Breast epithelium (tissue), 4 donors: ENCODE data around the gene FLNC. TPM values are rescaled to one million over a fixed set of nuclear protein-coding genes. Genes with fewer than 3 reads are reported as not detected.
A peak's percentile ranks its signal among the peaks of the same experiment; 100 is the strongest.

Source experiments
- DNase-seq, 2 donors: peaks; one replicate each; pipeline ENCODE4 v3.0.0-alpha.2; 2019; ENCODE audit warnings: low spot score in 2 of 2
- H3K27ac ChIP-seq, 2 donors: fragments of 200-600 bp; sonication (generic) in 1 of 2; one replicate each; pipeline ENCODE4 v1.5.1; 2016 to 2019; ENCODE audit warnings: mild to moderate bottlenecking in 1 of 2
- H3K27me3 ChIP-seq, 2 donors: fragments of 200-600 bp; sonication (generic) in 1 of 2; one replicate each; pipeline versions ENCODE4 v1.5.1 to v1.6.0; 2017 to 2019; ENCODE audit warnings: control low read depth in 1 of 2, mild to moderate bottlenecking in 1 of 2
- H3K36me3 ChIP-seq: fragments of 200-600 bp; one replicate; pipeline ENCODE4 v1.5.1; 2019
- H3K4me1 ChIP-seq, 2 donors: fragments of 200-600 bp; sonication (generic); one replicate each; pipeline ENCODE4 v1.5.1; 2016 to 2019; ENCODE audit warnings: control low read depth in 1 of 2
- H3K4me3 ChIP-seq, 3 donors: fragments of 200-600 bp; sonication (generic); 1 replicate in 2 of 3; 2 replicates in 1 of 3; pipeline ENCODE4 v1.5.1; 2016 to 2019; ENCODE audit warnings: mild to moderate bottlenecking in 3 of 3, moderate library complexity in 2 of 3
- H3K9me3 ChIP-seq, 2 donors: fragments of 200-600 bp; sonication (generic) in 1 of 2; one replicate each; pipeline ENCODE4 v1.5.1; 2016 to 2019; ENCODE audit warnings: control low read depth in 1 of 2
- CTCF ChIP-seq, 3 donors: fragments of 450-650 bp; IDR thresholded peaks; one replicate each; pipeline ENCODE4 v1.5.1; 2016 to 2017; ENCODE audit warnings: antibody characterized with exemption in 3 of 3, mild to moderate bottlenecking in 3 of 3, moderate library complexity in 3 of 3
- POLR2A ChIP-seq: fragments of 450-650 bp; IDR thresholded peaks from one replicate; pipeline ENCODE4 v1.6.1; 2016; ENCODE audit warnings: antibody characterized with exemption, mild to moderate bottlenecking, moderate library complexity
- POLR2AphosphoS5 ChIP-seq, 3 donors: sonication (generic); formaldehyde crosslinking; IDR thresholded peaks; one replicate each; pipeline ENCODE4 v1.6.1; 2017; ENCODE audit warnings: antibody characterized with exemption in 3 of 3
- intact Hi-C: fragments of 100-400 bp; cut with DNase I; formaldehyde crosslinking; loops from one replicate; pipeline ENCODE4 v1.15.1; 2023; ENCODE audit warnings: low total_unique reads
- total RNA-seq, 3 donors: library from RNA; depleted of rRNA; stranded (reverse); fragments of >200 nt; gene quantifications; one replicate each; pipeline ENCODE4 v1.1.0, GENCODE V29; 2016

FLNC gene
- total RNA-seq = 1 to 10 TPM; 5.1 to 7.5 (median 6.0) TPM

GRCh38 chr7:128830231-128831177, at the start of gene FLNC:
Gene FLNC, plus strand, starts transcription at chr7:128830406. Its CDS starts 232 bp downstream, at chr7:128830638.
- Histone ChIP-seq H3K27ac (peak within 1 kb of the TSS; percentile 33 to 90), H3K4me1 (peaks cover 0 to 7% of the 10 kb centered on the region in 2 donors), H3K36me3 (no peaks in the 10 kb centered on the region), H3K9me3 (no peaks in the 10 kb centered on the region), H3K4me3 (peak within 1 kb of the TSS; percentile 51 to 85 (median 53)), H3K27me3 (peaks cover 0 to 9% of the 10 kb centered on the region in 2 donors)
- DNase-seq = peak in 1 of 2 donors; percentile 41
- intact Hi-C loops = no loop called here
- TF ChIP-seq CTCF (IDR thresholded peaks at IDR 0.05) (no peak), POLR2AphosphoS5 (IDR thresholded peaks at IDR 0.05) (peak in 2 of 3 donors; percentile 23 to 40), POLR2A (no peak)

GRCh38 chr7:128781126-128781525, 49.1 kb upstream of the FLNC start:
- Histone ChIP-seq H3K4me1 (no peaks in the 10 kb centered on the region), H3K36me3 (no peaks in the 10 kb centered on the region), H3K9me3 (peaks cover 0 to 9% of the 10 kb centered on the region in 2 donors), H3K4me3 (no peak overlapping the region), H3K27me3 (no peaks in the 10 kb centered on the region), H3K27ac (peak overlapping the region in 1 of 2 donors; percentile 32)
- intact Hi-C loops = no loop called here
- TF ChIP-seq POLR2A = no peak
- no peak for TF ChIP-seq CTCF (IDR thresholded peaks at IDR 0.05)
- no peak for TF ChIP-seq POLR2AphosphoS5 (IDR thresholded peaks at IDR 0.05)
- DNase-seq = no peak

- Histone ChIP-seq H3K4me3 (no peak overlapping the region), H3K9me3 (peaks cover 0 to 9% of the 10 kb centered on the region in 2 donors), H3K27ac (no peak overlapping the region), H3K4me1 (no peaks in the 10 kb centered on the region), H3K36me3 (no peaks in the 10 kb centered on the region), H3K27me3 (no peaks in the 10 kb centered on the region)
- intact Hi-C loops = no loop called here
- no peak for TF ChIP-seq POLR2A
- no peak for TF ChIP-seq POLR2AphosphoS5 (IDR thresholded peaks at IDR 0.05)
- no peak for TF ChIP-seq CTCF (IDR thresholded peaks at IDR 0.05)
- no peak for DNase-seq
Observed at GRCh38 chr7:128781851-128782250, 48.4 kb upstream of the FLNC start.

GRCh38 chr7:128783143-128783861, 46.9 kb upstream of the FLNC start:
- Histone ChIP-seq H3K27me3 (no peaks in the 10 kb centered on the region), H3K36me3 (no peaks in the 10 kb centered on the region), H3K4me1 (no peaks in the 10 kb centered on the region), H3K4me3 (no peak overlapping the region), H3K9me3 (no peaks in the 10 kb centered on the region), H3K27ac (no peak overlapping the region)
- intact Hi-C loops = no loop called here
- no peak for DNase-seq
- no peak for TF ChIP-seq POLR2A
- TF ChIP-seq CTCF (IDR thresholded peaks at IDR 0.05) = no peak
- TF ChIP-seq POLR2AphosphoS5 (IDR thresholded peaks at IDR 0.05) = no peak

- TF ChIP-seq POLR2AphosphoS5 (IDR thresholded peaks at IDR 0.05) (no peak), POLR2A (no peak), CTCF (IDR thresholded peaks at IDR 0.05) (no peak)
- Histone ChIP-seq H3K9me3 (no peaks in the 10 kb centered on the region), H3K36me3 (no peaks in the 10 kb centered on the region), H3K27me3 (no peaks in the 10 kb centered on the region), H3K27ac (no peak overlapping the region), H3K4me3 (no peak overlapping the region), H3K4me1 (no peaks in the 10 kb centered on the region)
- DNase-seq = no peak
- intact Hi-C loops = no loop called here
Observed at GRCh38 chr7:128785738-128786137, 44.5 kb upstream of the FLNC start.
